ENCODE results near the gene METAP2. TPM values are rescaled to one million over a fixed set of nuclear protein-coding genes. Genes with fewer than 3 reads are reported as not detected.
"Not testable (repeated sequence)": the region's sequence is repeated elsewhere in the genome, so short reads cannot be mapped to it uniquely, and the experiment has no call there.

The METAP2 gene
- polyA plus RNA-seq, 1 experiment: 135 TPM

DNA sequence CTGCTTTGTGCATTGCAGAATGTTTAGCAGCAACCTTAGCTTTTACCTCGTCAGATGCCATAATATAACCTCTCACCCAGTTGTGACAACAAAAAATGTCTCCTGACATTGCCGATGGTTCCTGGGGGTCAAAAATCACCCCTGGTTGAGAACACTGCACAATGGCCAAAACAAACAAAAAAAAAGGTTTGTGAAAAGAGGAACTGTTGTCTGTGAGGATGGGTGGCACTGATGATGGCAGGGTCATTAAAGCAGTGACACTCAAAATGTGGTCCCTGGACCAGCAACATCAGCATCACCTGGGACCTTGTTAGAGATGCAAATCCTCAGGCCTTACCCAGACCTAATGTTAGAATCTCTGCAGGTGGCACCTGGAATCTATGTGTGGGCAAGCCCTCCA is 36.4 kb upstream of the METAP2 start:
- ChIA-PET CTCF (no interaction called here), POLR2A (no interaction called here)
- H3K27me3 ChIP-seq (ENCODE audit: control insufficient read depth, insufficient read depth, low read length): no peaks in the 10 kb centered on the region
- no peak for TF ChIP-seq CTCF (IDR thresholded peaks at IDR 0.05; ENCODE audit: low read depth, low read length)
- DNase-seq (ENCODE audit: low read depth, low spot score): no peak
- H3K4me3 ChIP-seq (ENCODE audit: low read depth, low read length): no peak overlapping the region
- H3K27ac ChIP-seq (ENCODE audit: low read depth, low read length): no peak overlapping the region
- H3K9me3 ChIP-seq (ENCODE audit: control insufficient read depth, insufficient read depth, low read length): no peaks in the 10 kb centered on the region

GRCh38 chr12:95439461-95440230 is 34.3 kb upstream of the METAP2 start:
- ChIA-PET CTCF (no interaction called here), POLR2A (no interaction called here)
- TF ChIP-seq CTCF (IDR thresholded peaks at IDR 0.05; ENCODE audit: low read depth, low read length): no peak
- H3K27me3 ChIP-seq (ENCODE audit: control insufficient read depth, insufficient read depth, low read length): no peaks in the 10 kb centered on the region
- H3K4me3 ChIP-seq (ENCODE audit: low read depth, low read length): no peak overlapping the region
- no peak for DNase-seq (ENCODE audit: low read depth, low spot score)
- no peak overlapping the region for H3K27ac ChIP-seq (ENCODE audit: low read depth, low read length)
- no peaks in the 10 kb centered on the region for H3K9me3 ChIP-seq (ENCODE audit: control insufficient read depth, insufficient read depth, low read length)

- no peak overlapping the region for H3K27ac ChIP-seq (ENCODE audit: low read depth, low read length)
- no peak overlapping the region for H3K4me3 ChIP-seq (ENCODE audit: low read depth, low read length)
- no peak for TF ChIP-seq CTCF (IDR thresholded peaks at IDR 0.05; ENCODE audit: low read depth, low read length)
- no peak for DNase-seq (ENCODE audit: low read depth, low spot score)
- ChIA-PET CTCF (no interaction called here), POLR2A (no interaction called here)
- no peaks in the 10 kb centered on the region for H3K9me3 ChIP-seq (ENCODE audit: control insufficient read depth, insufficient read depth, low read length)
- H3K27me3 ChIP-seq (ENCODE audit: control insufficient read depth, insufficient read depth, low read length): no peaks in the 10 kb centered on the region
Observed at GRCh38 chr12:95440401-95440800, 33.6 kb upstream of the METAP2 start.

GRCh38 chr12:95443459-95443858 is 30.5 kb upstream of the METAP2 start:
- Histone ChIP-seq H3K4me3 (ENCODE audit: low read depth, low read length) (no peak overlapping the region), H3K27me3 (ENCODE audit: control insufficient read depth, insufficient read depth, low read length) (no peaks in the 10 kb centered on the region), H3K27ac (ENCODE audit: low read depth, low read length) (no peak overlapping the region), H3K9me3 (ENCODE audit: control insufficient read depth, insufficient read depth, low read length) (peaks cover 5% of the 10 kb centered on the region)
- no peak for DNase-seq (ENCODE audit: low read depth, low spot score)
- POLR2A ChIA-PET: no interaction called here
- TF ChIP-seq CTCF (IDR thresholded peaks at IDR 0.05; ENCODE audit: low read depth, low read length): no peak
- CTCF ChIA-PET: no interaction called here

DNA sequence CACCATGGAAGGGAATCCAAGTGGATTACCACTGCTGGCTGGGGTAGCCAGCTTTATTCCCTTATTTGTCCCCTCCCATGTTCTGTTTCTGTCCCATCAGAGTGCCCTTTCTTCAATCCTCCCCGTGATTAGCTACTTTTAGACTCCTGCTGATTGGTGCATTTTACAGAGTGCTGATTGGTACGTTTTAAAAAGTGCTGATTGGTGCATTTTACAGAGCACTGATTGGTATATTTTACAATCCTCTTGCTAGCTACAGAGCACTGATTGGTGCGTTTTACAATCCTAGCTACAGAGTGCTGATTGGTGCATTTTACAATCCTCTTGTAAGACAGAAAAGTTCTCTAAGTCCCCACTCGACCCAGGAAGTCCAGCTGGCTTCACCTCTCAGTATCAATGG is 28.9 kb upstream of the METAP2 start:
- DNase-seq (ENCODE audit: low read depth, low spot score); POLR2A ChIA-PET; H3K9me3 ChIP-seq (ENCODE audit: control insufficient read depth, insufficient read depth, low read length); H3K27me3 ChIP-seq (ENCODE audit: control insufficient read depth, insufficient read depth, low read length); CTCF ChIA-PET; H3K4me3 ChIP-seq (ENCODE audit: low read depth, low read length); H3K27ac ChIP-seq (ENCODE audit: low read depth, low read length): not testable (repeated sequence)
